HepG2 (cell line): ENCODE results near the gene VAMP8. TPM values are rescaled to one million over a fixed set of nuclear protein-coding genes. Genes with fewer than 3 reads are reported as not detected.
A peak's percentile ranks its signal among the peaks of the same experiment; 100 is the strongest.

ENCODE experiments used
- GABPB1 ChIP-seq: IDR thresholded peaks from 2 replicates; pipeline ENCODE4 v1.6.1; 2016; ENCODE audit warnings: mild to moderate bottlenecking, missing genetic modification reagents, moderate library complexity, missing compliant biosample characterization
- GATA4 ChIP-seq: sonication (generic); IDR thresholded peaks from 2 replicates; pipeline ENCODE4 v1.6.1; 2016; ENCODE audit warnings: antibody characterized with exemption, low read depth, borderline replicate concordance
- SETDB1 ChIP-seq: sonication (generic); formaldehyde crosslinking; IDR thresholded peaks from 2 replicates; pipeline ENCODE4 v1.5.1; 2020; ENCODE audit warnings: missing genetic modification reagents, mild to moderate bottlenecking, borderline replicate concordance
- SRSF1 ChIP-seq: fragments of 200-400 bp; formaldehyde crosslinking; optimal IDR thresholded peaks from 2 replicates; pipeline ENCODE3; 2017; ENCODE audit warnings: mild to moderate bottlenecking, low read depth, low read length, moderate library complexity
- TCF7 ChIP-seq: sonication (generic); IDR thresholded peaks from 2 replicates; pipeline ENCODE4 v1.6.1; 2016; ENCODE audit warnings: antibody characterized with exemption, low read depth
- TP53 ChIP-seq: sonication (generic); formaldehyde crosslinking; conservative IDR thresholded peaks from 2 replicates; pipeline ENCODE4 v1.4.0; 2020; ENCODE audit warnings: missing genetic modification reagents
- ZC3H4 ChIP-seq: sonication (generic); formaldehyde crosslinking; IDR thresholded peaks from 2 replicates; pipeline ENCODE4 v1.4.0; 2020; ENCODE audit warnings: missing genetic modification reagents, borderline replicate concordance
- ZNF530 ChIP-seq: sonication (generic); formaldehyde crosslinking; IDR thresholded peaks from 2 replicates; pipeline ENCODE4 v1.5.0; 2020; ENCODE audit warnings: low read depth, mild to moderate bottlenecking, missing genetic modification reagents
- polyA plus RNA-seq, 8 experiments: library from polyadenylated mRNA; depleted of rRNA in 3 of 8; stranded (reverse) in 7 of 8; unstranded in 1 of 8; fragments of >200 nt; fragmentation: Illumina TruSeq in 4 of 8; extraction: Trizol in 4 of 8; gene quantifications; 2 replicates each; pipeline versions ENCODE4 v1.2.1 to v1.2.3, GENCODE V29; 2011 to 2016; ENCODE audit warnings: low read depth in 4 of 8, missing spikeins in 1 of 8, mixed read lengths in 1 of 8; ENCODE audit not compliant: insufficient read depth in 1 of 8
- total RNA-seq, 5 experiments: library from RNA; depleted of rRNA; stranded (reverse); fragments of >200 nt; fragmentation: Illumina TruSeq; extraction: Trizol; gene quantifications; 2 replicates each; pipeline ENCODE4 v1.2.3, GENCODE V29; 2016; ENCODE audit warnings: low read depth in 1 of 5
- TF ChIP-seq, protein P1 (sequence below): sonication (generic); formaldehyde crosslinking; IDR thresholded peaks from 2 replicates; pipeline ENCODE4 v1.8.1; 2023; ENCODE audit warnings: mild to moderate bottlenecking, moderate library complexity, missing genetic modification reagents
- TF ChIP-seq, protein P2 (sequence below): IDR thresholded peaks from 2 replicates; pipeline ENCODE4 v1.6.1; 2016; ENCODE audit warnings: mild to moderate bottlenecking
- TF ChIP-seq, protein P3 (sequence below): sonication (generic); formaldehyde crosslinking; IDR thresholded peaks from 2 replicates; pipeline ENCODE4 v1.9.0; 2021; ENCODE audit warnings: missing genetic modification reagents, mild to moderate bottlenecking, borderline replicate concordance
- TF ChIP-seq, protein P4 (sequence below): IDR thresholded peaks from 2 replicates; pipeline ENCODE4 v1.6.1; 2012; ENCODE audit warnings: inconsistent platforms
- TF ChIP-seq, protein P5 (sequence below): IDR thresholded peaks from 2 replicates; pipeline ENCODE4 v1.6.1; 2016; ENCODE audit warnings: low read depth, missing genetic modification reagents, missing compliant biosample characterization
- TF ChIP-seq, protein P6 (sequence below): sonication (generic); formaldehyde crosslinking; conservative IDR thresholded peaks from 2 replicates; pipeline ENCODE4 v1.4.0; 2020; ENCODE audit warnings: missing genetic modification reagents

Gene VAMP8
- total and polyA plus RNA-seq, 2 of the 13 experiments (the other 11 are each of a cell fraction or from before 2014, with no cell fraction given) = 83.3 to 157 TPM

DNA sequence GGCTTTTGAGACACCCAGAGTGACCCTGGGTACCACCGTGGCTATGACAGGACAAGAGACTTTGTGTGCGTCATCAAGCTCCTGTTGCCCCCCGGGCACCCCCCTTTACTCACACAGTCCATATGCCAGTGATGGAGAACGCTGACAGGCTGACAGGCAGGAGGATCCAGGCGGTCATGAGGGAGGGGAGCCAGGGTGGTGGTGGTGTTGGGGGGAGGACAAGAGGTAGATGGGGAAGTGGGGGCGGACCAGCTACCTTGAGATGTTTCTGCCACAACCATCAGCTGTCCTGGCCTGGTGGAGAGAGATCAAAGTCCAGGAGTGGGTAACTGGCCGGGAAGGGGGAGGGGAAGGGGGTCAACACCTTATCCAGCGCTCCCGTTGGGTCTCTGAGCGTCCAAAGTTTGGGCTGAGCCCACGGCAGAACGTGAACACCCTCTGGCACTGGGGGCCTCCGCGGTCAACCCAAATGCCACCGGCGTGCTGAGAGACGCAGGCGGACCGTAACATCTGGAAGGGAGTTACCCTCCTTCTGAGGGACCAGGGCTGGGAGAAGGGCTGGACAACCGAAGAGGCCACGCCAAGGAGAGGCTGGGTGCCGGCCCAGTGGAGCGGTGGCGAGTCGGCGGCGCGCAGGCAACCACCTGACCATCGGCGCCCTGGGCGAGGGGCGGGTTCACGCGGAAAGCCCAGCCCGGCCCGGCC lies 24.5 kb downstream of the VAMP8 start (continued):
- TF ChIP-seq SRSF1 = no peak
- TF ChIP-seq TCF7 = no peak
- TF ChIP-seq, protein P1, sequence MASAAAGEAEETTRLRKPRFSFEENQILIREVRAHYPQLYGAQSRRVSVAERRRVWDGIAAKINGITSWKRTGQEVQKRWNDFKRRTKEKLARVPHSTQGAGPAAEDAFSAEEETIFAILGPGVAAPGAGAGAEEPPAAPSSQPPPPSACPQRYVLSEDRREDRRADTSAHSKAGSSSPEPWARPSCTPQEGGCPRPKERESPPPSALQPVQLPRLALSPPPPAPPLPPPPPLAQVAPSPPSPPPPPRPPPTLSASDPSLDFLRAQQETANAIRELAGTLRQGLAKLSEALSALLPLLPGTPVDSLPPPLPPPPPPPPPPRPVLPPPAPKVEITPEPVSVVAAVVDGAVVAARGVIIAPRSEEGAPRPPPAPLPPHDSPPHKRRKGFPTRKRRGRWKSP = no peak
- TF ChIP-seq, protein P2, sequence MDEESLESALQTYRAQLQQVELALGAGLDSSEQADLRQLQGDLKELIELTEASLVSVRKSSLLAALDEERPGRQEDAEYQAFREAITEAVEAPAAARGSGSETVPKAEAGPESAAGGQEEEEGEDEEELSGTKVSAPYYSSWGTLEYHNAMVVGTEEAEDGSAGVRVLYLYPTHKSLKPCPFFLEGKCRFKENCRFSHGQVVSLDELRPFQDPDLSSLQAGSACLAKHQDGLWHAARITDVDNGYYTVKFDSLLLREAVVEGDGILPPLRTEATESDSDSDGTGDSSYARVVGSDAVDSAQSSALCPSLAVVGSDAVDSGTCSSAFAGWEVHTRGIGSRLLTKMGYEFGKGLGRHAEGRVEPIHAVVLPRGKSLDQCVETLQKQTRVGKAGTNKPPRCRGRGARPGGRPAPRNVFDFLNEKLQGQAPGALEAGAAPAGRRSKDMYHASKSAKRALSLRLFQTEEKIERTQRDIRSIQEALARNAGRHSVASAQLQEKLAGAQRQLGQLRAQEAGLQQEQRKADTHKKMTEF = no peak; the same call in 1 of the 2 replicates
- TF ChIP-seq SETDB1 (CRISPR knock-in tag) = no peak
- TF ChIP-seq, protein P3, sequence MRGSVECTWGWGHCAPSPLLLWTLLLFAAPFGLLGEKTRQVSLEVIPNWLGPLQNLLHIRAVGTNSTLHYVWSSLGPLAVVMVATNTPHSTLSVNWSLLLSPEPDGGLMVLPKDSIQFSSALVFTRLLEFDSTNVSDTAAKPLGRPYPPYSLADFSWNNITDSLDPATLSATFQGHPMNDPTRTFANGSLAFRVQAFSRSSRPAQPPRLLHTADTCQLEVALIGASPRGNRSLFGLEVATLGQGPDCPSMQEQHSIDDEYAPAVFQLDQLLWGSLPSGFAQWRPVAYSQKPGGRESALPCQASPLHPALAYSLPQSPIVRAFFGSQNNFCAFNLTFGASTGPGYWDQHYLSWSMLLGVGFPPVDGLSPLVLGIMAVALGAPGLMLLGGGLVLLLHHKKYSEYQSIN = no peak
- TF ChIP-seq ZNF530 (CRISPR knock-in tag) = no peak
- TF ChIP-seq GABPB1 = no peak; the same call in 1 of the 2 replicates
- TF ChIP-seq, protein P4, sequence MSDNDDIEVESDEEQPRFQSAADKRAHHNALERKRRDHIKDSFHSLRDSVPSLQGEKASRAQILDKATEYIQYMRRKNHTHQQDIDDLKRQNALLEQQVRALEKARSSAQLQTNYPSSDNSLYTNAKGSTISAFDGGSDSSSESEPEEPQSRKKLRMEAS = 0 out of 2 replicates have a peak, but pooled peaks have one; percentile 23
- no peak for TF ChIP-seq GATA4
- 0 out of 2 replicates have a peak, but pooled peaks have one; percentile 63 for TF ChIP-seq TP53 (CRISPR knock-in tag)
- TF ChIP-seq, protein P5, sequence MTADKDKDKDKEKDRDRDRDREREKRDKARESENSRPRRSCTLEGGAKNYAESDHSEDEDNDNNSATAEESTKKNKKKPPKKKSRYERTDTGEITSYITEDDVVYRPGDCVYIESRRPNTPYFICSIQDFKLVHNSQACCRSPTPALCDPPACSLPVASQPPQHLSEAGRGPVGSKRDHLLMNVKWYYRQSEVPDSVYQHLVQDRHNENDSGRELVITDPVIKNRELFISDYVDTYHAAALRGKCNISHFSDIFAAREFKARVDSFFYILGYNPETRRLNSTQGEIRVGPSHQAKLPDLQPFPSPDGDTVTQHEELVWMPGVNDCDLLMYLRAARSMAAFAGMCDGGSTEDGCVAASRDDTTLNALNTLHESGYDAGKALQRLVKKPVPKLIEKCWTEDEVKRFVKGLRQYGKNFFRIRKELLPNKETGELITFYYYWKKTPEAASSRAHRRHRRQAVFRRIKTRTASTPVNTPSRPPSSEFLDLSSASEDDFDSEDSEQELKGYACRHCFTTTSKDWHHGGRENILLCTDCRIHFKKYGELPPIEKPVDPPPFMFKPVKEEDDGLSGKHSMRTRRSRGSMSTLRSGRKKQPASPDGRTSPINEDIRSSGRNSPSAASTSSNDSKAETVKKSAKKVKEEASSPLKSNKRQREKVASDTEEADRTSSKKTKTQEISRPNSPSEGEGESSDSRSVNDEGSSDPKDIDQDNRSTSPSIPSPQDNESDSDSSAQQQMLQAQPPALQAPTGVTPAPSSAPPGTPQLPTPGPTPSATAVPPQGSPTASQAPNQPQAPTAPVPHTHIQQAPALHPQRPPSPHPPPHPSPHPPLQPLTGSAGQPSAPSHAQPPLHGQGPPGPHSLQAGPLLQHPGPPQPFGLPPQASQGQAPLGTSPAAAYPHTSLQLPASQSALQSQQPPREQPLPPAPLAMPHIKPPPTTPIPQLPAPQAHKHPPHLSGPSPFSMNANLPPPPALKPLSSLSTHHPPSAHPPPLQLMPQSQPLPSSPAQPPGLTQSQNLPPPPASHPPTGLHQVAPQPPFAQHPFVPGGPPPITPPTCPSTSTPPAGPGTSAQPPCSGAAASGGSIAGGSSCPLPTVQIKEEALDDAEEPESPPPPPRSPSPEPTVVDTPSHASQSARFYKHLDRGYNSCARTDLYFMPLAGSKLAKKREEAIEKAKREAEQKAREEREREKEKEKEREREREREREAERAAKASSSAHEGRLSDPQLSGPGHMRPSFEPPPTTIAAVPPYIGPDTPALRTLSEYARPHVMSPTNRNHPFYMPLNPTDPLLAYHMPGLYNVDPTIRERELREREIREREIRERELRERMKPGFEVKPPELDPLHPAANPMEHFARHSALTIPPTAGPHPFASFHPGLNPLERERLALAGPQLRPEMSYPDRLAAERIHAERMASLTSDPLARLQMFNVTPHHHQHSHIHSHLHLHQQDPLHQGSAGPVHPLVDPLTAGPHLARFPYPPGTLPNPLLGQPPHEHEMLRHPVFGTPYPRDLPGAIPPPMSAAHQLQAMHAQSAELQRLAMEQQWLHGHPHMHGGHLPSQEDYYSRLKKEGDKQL (CRISPR knock-in tag) = no peak
- TF ChIP-seq ZC3H4 (CRISPR knock-in tag) = 0 out of 2 replicates have a peak, but pooled peaks have one; percentile 29
- TF ChIP-seq, protein P6, sequence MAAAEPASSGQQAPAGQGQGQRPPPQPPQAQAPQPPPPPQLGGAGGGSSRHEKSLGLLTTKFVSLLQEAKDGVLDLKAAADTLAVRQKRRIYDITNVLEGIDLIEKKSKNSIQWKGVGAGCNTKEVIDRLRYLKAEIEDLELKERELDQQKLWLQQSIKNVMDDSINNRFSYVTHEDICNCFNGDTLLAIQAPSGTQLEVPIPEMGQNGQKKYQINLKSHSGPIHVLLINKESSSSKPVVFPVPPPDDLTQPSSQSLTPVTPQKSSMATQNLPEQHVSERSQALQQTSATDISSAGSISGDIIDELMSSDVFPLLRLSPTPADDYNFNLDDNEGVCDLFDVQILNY (CRISPR knock-in tag) = no peak; the same call in 1 of the 2 replicates
